NCI-H1436 (cell line): ENCODE data around the gene AQP7.
A peak's percentile ranks its signal among the peaks of the same experiment; 100 is the strongest.
"Not testable (repeated sequence)": the region's sequence is repeated elsewhere in the genome, so short reads cannot be mapped to it uniquely, and the experiment has no call there.

Experiments used
- DNase-seq: peaks from one replicate; lab custom pipeline; 2025; lab: John Stamatoyannopoulos, UW

The AQP7 gene

DNA sequence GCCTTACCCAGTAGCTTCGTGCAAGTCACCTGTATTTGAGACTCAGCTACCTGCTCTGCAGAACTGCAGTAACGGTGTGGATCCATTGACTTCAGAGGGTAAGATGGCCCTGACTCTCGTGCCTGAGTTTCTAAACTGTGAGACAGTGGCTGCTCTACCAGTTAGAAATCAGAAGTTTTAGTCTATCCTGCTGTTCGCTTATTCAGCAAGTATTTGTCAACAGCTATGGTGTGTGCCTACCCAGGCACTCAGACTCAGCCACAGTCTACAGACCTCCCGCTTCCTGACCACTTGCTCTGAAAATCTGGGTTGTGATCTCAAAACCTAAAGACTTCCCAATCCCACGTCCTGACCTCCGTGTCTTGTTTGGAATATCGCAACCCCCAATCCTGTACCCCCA is 31.5 kb upstream of the AQP7 start:
- DNase-seq, result no peak

DNA sequence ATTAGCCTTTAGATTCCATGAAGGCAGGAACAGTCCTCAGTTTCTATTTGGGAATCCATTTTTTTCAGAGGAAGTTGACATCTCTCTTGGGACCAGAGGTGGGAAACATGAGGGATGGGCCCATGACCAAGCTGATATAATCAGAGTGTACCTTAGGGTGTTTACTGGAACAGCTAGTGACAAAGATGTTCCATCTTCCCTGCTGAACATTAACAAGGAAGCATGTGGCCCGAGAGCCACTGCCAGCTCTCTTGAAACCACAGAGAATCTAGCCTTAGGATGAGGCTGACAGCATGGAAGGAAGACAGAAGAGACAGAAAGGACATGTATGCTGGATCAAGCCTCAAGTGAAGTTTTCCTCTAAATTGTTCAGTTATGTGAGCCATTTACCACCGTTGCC is 29.1 kb upstream of the AQP7 start:
- DNase-seq, result no peak

DNA sequence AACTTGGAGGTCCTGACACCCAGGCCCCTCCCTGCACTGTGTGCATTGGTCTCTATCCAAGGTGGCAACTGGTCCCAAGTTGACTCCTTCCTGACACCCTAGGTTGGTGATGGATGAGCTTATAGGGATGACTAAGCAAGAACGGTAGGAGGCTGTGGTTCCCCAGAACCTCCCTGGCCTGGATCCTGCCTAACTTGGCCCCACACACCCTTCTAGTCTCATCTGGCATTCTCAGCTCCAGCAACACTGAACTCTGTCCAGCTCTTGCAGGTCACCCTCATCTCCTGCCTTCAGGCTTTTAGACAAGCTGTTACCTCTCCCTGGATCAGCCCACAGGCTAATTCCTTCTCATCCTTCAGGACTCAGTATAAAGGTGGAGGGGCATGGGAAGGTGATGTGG is 28.6 kb upstream of the AQP7 start:
- no peak for DNase-seq

DNA sequence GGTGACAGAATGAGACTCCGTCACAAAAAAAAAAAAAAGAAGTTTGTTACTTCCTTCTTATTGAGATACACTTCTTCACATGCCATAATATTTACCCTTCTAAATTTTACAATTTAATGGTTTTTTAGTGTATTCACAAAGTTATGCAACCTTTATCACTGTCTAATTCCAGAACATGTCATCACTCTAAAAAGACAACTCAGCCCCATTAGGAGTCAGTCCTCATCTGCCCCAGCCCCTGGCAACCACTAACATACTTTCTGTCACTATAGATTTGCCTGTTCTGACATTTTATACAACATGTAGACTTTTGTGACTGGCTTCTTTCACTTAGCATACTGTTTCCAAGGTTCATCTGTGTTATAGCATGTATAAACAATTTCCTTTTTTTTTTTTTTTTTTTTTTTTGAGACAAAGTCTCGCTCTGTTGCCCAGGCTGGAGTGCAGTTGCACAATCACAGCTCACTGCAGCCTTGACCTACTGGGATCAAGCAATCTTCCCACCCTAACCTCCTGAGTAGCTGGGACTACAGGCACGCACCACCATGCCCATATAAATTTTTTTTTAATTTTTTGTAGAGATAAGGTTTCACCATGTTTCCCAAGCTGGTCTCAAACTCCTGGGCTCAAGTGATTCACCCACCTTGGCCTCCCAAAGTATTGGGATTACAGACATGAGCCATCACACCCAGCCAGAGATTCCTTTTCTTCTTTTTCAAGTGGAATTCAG is 27.1 kb upstream of the AQP7 start:
- DNase-seq, result no peak

DNA sequence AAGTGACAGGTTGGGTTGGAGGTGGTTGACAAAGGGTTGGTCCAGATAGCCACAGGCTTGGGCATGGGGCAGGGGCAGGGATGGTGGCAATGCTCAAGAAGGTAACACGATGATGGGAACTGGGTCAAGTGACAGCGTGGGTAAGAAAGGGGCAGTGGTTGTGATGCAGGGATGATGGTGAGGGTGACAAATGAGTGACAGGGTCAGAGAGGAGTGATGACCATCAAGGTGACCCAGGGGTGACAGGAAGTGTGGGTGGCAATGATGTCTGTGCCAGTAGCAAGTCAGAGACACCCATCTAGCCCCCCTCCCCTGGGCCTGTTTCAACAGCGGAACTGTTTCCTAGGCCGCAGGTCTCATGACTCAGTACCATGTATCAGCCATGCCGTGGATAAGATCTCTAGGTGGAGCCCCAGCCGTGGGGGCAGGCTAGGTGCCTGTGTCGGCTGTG is 24.5 kb upstream of the AQP7 start:
- DNase-seq, result no peak

DNA sequence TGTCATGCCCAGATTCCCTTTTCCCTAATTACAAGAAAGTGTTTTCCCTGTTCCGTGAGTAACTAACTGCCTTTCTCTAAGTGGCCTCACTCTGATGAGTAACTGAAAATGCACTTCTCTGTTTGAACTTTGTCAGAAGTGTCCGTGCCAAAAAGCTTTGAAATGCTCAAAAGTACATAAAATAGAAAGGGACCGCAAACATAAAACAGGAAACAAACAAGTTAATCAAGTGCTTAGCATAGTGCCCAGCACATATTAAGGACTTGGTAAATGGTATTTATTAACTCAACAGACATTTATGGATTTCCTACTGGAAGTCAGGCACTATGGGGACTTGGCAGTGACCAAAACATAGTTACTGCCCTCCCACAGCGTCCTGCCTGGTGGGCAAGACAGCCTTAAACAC is 22.8 kb upstream of the AQP7 start:
- DNase-seq, result no peak

DNA sequence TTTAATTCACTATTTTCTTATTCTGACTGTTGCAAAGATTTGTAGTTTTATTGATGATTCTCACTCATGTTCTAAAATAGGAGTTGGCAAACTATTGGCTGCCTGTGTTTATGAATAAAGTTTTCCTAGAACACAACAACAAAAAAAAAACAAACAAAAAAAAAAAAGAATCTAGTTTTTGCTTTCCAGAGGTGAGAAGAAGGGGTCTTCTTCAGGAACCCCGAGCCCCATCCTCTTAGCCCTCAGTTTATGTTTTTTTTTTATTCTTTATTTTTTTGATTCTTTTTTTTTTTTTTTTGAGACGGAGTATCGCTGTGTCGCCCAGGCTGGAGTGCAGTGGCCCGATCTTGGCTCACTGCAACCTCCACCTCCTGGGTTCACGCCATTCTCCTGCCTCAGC is 22.1 kb upstream of the AQP7 start:
- DNase-seq, result not testable (repeated sequence)

DNA sequence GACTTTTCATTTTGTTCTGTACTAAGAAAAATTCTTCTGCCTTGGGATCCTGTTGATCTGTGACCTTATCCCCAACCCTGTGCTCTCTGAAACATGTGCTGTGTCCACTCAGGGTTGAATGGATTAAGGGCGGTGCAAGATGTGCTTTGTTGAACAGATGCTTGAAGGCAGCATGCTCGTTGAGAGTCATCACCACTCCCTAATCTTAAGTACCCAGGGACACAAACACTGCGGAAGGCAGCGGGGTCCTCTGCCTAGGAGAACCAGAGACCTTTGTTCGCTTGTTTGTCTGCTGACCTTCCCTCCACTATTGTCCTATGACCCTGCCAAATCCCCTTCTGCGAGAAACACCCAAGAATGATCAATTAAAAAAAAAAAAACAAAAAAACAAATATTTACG is 21.7 kb upstream of the AQP7 start:
- DNase-seq, result not testable (repeated sequence)

DNA sequence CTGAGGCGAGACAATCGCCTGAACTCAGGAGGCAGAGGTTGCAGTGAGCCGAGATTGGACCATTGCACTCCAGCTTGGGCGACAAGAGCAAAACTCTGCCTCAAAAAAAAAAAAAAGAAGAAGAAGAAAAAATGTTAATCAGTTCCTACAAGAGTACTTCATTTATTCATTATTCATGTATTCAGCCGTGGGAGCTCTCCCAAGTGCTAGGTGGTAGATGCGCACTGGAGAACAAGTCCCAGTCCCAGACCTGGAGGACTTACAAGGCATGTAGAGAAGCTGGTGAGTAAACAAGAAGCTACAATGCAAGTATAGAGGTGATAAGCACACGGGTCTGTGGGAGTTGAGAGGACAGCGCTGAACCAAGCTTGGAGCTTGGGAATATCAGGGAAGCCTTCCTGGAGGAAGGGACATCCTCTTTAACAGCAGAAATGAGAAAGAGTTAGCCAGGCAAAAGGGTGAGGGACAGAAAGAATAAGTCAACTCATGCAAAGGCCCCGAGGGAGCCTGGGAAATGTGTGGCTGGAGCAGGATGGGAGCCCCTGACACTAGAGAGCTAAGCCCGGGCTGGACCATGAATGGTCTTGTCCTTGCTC is 17.4 kb upstream of the AQP7 start:
- no peak for DNase-seq

DNA sequence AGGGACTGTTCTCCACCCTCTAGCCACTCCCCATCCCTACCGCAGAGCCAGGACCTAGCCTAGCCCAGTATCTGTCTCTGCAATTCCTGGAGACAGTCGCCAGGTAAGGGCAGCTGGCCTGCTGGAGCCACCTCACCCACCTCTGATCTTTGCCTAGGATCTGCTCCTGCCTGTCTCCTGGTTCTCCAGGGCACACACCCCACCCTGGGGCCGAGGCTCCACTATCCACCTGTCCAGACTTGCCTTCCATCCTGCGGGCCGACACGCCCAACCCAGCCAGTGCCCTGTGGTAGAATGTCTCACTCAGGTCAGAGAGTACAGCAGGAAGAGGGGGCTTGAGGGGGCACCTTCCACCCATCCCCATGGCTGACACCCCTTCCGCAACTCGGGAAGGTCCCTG is 15.7 kb upstream of the AQP7 start:
- DNase-seq, result no peak

DNA sequence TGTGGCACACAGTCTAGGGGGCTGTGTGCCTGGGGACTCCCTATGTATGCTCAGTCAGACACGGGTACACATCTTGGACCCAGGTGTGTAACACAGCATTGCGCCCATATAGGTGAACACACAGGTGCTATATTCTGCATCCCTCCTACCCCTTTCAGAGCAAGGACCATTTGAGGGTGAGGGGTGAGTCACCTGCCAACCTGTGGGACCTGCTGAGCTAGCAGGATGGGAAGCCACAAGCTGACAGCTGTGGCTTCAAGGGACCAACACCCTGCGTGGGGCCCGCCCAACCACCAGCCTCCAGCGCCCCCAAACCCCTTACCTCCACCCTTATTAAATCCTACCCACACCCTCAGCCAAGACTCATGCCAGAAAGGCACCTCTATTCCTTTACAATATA is 14.6 kb upstream of the AQP7 start:
- DNase-seq, result no peak

DNA sequence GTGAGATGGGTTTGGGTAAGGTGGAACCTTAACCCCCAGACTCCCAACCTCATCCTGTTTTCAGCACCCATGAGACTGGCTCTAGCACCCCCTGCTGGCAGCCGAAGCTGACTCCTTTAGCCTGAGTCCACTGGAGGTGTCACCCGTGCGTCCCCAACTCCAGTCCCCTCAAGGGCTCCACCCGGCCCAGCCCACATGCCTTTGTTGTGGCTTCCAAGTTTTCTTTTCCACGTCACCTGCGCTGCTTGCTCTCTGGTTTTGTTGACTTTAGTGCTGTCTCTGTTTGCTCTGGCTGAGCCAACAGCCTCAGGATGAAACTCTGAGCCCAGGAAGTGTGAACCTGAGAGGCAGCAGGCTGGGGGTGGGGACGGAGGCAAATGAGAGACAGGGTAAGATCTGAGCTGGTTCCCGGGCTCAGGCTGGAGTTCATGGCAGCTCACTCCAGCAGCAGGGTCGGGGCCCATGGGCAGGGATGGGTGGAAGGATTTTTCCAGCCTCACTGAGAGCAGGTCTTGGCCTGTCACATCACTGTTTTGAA is 13.2 kb upstream of the AQP7 start:
- DNase-seq, result peak; percentile 20

DNA sequence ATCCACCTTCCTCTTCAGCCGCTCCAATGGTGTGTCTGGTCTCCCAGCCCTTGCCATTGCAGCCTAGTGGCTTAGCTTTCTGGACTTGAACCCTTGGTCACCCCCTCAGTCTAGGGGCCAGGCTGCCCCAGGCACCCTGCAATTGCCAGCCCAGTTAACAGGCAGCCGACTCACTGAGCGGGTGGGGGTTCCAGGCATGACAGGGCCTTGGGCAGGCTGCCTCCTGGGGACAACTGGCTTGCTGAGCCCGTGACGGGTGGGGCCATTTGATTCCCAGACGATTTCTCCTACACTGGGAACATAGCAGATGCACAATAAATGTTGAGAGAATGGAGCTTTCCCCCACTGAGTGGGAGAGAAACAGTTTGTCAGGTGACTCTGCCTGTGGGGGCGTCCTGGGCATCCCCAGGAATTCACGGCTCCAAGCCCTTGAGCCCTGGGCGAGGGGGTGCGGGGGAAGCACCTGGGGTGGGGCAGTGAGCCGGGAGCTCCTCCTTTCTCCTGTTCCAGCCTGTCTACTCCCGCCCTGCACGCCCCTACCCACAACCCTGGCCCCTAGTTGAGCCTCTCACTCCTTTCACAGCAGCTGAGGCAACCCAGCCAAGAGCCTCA is 12.6 kb upstream of the AQP7 start:
- no peak for DNase-seq

DNA sequence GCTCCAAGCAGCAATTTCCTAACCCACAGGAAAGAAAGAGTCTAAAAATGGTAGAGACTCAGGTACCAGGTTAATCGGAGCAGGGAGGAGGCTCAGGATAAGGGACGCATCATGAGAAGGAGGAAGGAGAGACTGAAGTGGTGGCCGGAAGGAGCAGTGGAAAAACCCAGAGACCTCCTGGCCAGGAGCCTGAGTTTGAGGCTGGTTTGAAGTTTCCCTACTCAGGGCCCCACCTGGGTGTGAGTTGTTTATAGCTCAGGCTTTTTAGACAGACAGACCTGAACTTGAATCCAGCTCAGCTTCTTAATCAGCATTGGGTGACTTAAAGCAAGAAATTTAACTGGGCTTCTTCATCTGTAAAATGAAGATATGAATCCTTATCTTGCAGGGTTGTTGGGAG is 11.9 kb upstream of the AQP7 start:
- DNase-seq, result no peak

DNA sequence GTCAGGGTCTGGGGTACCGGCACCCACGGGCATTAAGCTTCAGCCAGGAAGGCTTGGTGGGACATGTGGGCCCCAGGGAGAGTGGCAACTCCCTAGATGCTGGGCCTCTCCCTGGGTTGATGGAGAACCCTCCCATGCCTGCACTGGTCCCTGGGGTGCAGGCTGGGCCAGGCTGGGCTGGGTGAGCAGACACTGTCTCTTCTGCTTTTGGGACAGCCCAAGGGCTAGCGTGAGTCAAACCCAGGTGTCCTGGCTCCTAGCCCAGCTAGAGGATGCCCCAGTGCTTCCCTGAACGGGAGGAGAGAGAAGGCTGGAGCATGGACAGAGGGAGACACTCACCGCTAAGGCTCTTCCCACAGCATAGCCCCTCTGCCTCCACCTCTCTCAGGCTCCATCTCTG is 5.7 kb upstream of the AQP7 start:
- no peak for DNase-seq

DNA sequence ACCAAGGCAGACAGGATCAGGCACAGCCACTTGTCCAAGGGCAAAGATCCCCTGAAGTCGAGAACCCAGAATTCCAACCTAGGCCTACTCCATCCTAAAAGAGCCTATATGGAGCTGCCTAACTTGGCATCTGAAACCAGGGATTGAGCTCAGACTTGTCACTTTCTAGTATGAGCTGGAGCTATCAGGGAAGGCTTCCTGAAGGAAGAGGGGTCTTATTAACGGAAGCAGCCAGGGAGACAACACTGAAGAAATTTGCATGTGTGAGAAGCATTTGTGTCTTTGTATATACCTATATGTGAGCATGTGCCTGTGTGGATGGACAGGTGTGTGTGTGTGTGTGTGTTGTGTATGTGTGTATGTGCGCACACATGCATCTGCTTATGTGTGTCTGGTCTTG is 4.7 kb upstream of the AQP7 start:
- no peak for DNase-seq

DNA sequence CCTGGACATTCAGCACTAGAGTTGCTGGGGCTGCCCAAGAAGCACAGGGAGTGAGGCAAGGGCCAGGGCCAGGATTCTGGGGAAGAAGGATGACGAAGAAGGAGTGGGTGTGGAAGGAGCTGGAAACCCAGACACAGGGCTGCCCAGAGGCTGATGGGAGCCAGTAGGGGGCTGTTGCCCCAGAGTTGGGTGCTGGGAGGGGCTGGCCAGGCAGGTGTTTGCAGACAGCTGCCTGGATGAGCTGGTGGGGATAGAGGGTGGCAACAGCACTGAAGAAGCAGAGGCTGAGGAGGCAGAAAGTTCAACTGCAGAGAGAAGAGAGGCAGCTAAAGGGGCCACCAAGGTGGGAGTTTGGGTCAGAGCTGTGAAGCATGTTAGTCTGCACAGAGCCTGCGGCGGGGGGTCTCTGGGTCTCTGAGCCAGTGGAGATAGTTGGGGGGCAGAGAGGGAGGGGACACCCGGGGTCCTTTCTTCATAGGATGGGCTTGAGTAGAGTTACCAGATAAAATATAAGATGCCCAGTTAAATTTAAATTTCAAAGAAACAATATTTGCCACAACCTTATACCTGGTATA is 2.5 kb upstream of the AQP7 start:
- no peak for DNase-seq

DNA sequence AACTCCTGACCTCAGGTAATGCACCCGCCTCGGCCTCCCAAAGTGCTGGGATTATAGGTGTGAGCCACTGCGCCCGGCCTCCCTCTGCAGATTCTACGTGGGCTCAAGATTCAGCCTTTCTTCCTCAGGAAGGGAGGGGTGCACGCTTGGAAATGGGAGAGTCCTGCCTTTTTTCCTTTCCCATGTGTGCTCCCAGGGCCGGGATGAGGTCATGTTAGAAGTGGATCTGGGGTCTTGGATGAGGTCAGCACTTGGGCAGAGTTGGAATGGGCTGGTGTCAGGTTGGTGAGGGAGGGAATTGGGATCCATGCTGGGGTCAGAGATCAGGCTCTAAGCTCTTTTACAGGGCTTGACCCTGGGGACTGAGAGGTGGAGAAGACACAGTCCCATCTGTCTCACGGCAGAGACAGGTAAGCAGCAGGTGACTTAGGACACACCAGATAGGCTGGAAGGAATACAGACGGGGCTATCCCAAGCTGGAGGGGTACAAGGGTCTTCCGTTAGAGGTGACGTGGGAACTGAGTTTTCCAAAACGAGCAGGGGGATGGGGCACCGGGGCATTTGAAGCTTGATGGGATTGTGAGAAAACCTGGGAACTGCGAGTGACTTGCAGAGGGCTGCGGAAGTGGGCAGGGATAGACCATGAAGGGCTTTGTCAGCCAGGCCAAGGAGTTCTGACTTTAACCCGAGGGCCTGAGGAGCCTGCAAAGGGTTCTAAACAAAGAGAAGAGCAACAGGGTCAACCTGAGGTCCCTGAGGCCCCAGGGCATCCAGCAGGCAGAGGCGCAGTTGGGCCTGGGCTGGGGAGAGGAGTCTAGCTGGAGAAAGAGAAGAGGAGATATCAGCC is 1.8 kb upstream of the AQP7 start:
- no peak for DNase-seq

DNA sequence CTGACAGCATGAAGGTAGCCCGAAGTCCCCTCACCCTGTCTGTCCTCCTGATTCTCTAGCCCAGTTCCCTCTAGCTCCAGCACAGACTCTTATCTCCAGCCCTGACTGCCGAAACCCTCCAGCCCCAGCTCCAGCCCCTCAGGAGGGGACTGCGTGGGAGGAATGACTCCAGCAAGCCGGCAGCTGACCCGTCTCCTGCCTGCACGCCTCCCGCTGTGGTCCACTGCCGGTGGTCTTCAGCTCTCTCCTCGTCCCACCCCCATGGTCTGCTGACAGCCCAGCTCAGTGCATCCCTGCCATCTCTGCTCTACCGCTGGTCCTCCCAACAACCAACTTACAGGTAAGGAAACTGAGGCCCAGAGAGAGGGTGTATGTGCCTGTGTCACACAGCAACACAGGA is 559 bp downstream of the AQP7 start:
- DNase-seq, result not testable (repeated sequence)

DNA sequence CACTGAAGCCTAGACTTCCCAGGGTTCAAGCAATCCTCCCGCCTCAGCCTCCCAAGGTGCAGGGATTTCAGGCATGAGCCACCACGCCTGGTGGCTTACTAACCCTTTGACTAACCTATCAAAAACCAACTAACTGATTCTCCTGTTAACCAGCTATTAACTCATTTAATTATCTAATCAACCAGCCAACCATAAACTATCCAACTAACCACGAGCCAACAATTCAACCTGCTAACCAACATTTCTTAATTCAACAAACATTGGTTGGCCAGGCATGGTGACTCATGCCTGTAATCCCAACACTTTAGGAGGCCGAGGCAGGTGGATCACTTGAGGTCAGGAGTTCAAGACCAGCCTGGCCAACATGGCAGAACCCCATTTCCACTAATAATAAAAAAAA is 3.3 kb downstream of the AQP7 start:
- not testable (repeated sequence) for DNase-seq

DNA sequence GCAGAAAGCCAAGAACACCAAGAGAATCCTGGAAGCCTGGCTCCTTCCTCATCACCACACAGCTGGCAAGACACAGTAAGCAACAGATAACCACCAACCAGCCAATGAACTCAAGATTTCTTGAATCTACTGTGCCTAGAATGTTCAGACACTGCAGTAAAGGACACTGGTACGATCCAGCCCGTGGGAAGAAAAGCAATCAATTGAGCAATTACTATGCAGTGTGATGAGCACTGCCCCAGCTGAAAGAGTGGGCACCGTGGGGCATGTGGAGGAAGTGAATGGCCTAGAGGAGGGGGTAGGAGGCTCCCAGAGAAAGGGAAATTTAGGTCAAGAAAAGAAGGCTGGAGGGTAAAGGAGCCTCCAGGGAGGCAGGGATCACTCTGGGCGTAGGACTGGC is 4.6 kb downstream of the AQP7 start:
- not testable (repeated sequence) for DNase-seq
